Endodermal cell (in vitro differentiated cells): ENCODE results near the gene FURIN. TPM values are rescaled to one million over a fixed set of nuclear protein-coding genes. Genes with fewer than 3 reads are reported as not detected.

Experiments
- DNase-seq: peaks from one replicate; pipeline ENCODE4 v3.0.0-alpha.2; 2017
- H3K27ac ChIP-seq: 2 replicates; pipeline ENCODE4 v1.5.1; 2013; ENCODE audit warnings: mild to moderate bottlenecking, low read depth, low read length, moderate library complexity
- H3K27me3 ChIP-seq: 2 replicates; pipeline ENCODE4 v1.6.1; 2013; ENCODE audit warnings: mild to moderate bottlenecking, low read length, moderate library complexity; ENCODE audit not compliant: insufficient read depth, control insufficient read depth, poor library complexity, severe bottlenecking
- H3K36me3 ChIP-seq: 2 replicates; pipeline ENCODE4 v1.7.0; 2013; ENCODE audit warnings: mild to moderate bottlenecking, low read length, moderate library complexity; ENCODE audit not compliant: control insufficient read depth, insufficient read depth
- H3K4me1 ChIP-seq: one replicate; pipeline ENCODE4 v1.7.0; 2013; ENCODE audit warnings: low read length; ENCODE audit not compliant: control insufficient read depth, insufficient read depth
- H3K4me3 ChIP-seq: 2 replicates; pipeline ENCODE4 v1.5.1; 2013; ENCODE audit warnings: mild to moderate bottlenecking, low read length, moderate library complexity
- H3K9ac ChIP-seq: 2 replicates; pipeline ENCODE4 v1.6.1; 2013; ENCODE audit warnings: mild to moderate bottlenecking, low read length, moderate library complexity; ENCODE audit not compliant: poor library complexity, severe bottlenecking; ENCODE audit errors: extremely low read depth
- H3K9me3 ChIP-seq: 2 replicates; pipeline ENCODE4 v1.6.1; 2013; ENCODE audit warnings: mild to moderate bottlenecking, low read length, moderate library complexity; ENCODE audit not compliant: control insufficient read depth
- H3K27ac Mint-ChIP-seq: 2 replicates; pipeline ENCODE4 v1.8.0; 2020; ENCODE audit warnings: mixed read lengths
- H3K27me3 Mint-ChIP-seq: 2 replicates; pipeline ENCODE4 v1.8.0; 2021; ENCODE audit warnings: mild to moderate bottlenecking, mixed read lengths; ENCODE audit not compliant: insufficient read depth
- H3K36me3 Mint-ChIP-seq: 2 replicates; pipeline ENCODE4 v1.8.0; 2020; ENCODE audit warnings: low read depth, mixed read lengths
- H3K4me1 Mint-ChIP-seq: 2 replicates; pipeline ENCODE4 v1.8.0; 2020; ENCODE audit warnings: mixed read lengths
- H3K4me3 Mint-ChIP-seq: 2 replicates; pipeline ENCODE4 v1.8.0; 2020; ENCODE audit warnings: mild to moderate bottlenecking, moderate library complexity, mixed read lengths
- H3K9me3 Mint-ChIP-seq: 2 replicates; pipeline ENCODE4 v1.8.0; 2020; ENCODE audit warnings: mild to moderate bottlenecking, mixed read lengths
- CTCF ChIP-seq: fragments of 200-600 bp; sonication (generic); conservative IDR thresholded peaks from 2 replicates; pipeline ENCODE4 v1.5.0; 2021; ENCODE audit warnings: antibody characterized with exemption, mild to moderate bottlenecking
- WGBS, 2 experiments: methylation state at CpG; one replicate each; pipeline versions ENCODE4 v1.1.5 to v1.1.7; 2013; ENCODE audit warnings: missing lambda C conversion rate in 2 of 2, mixed read lengths in 1 of 2; ENCODE audit not compliant: insufficient coverage in 1 of 2, insufficient read length in 1 of 2; 5-methylcytosine and 5-hydroxymethylcytosine counted together
- total RNA-seq, 2 donors: library from RNA; stranded (reverse); fragmentation: NEBNext Ultra II Directional in 1 of 2; extraction: Animal tissue kit (Norgen Biotek cat#: 25700) in 1 of 2; gene quantifications; 2 replicates in 1 of 2; 3 replicates in 1 of 2; pipeline ENCODE4 v1.2.1, GENCODE V29; 2021

The FURIN gene
- total RNA-seq, 2 donors from 2014 or later = 96.3 to 108 TPM

DNA sequence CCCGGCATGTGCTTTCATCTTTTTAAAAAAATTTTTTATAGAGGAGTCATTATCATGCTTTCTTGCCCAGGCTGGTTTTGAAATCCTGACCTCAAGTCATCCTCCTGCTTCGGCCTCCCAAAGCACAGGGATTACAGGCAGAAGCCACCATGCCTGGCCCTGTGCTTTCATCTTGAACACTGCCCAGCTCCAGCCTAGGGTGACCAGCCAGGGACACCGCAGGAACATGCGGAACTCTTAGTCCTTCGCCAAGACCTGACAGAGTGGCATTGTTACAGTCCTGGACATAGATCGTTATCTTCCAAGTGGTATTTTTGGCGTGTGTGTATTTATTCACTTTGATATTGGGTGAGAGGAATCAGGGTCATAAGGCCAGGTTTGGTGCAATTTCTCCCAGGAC lies 7.9 kb upstream of the FURIN start:
- Histone ChIP-seq H3K4me1 (peaks cover 5% of the 10 kb centered on the region), H3K9me3 (no peaks in the 10 kb centered on the region), H3K9ac (no peak overlapping the region), H3K27me3 (no peaks in the 10 kb centered on the region), H3K4me3 (no peak overlapping the region), H3K27ac (no peak overlapping the region), H3K36me3 (no peaks in the 10 kb centered on the region)
- 98 to 100% methylated on average over 7 of the region's 7 CpGs for WGBS, 2 experiments
- Mint-ChIP-seq H3K4me1 (peaks cover 13% of the 10 kb centered on the region), H3K4me3 (no peak overlapping the region), H3K27me3 (no peaks in the 10 kb centered on the region), H3K9me3 (no peaks in the 10 kb centered on the region), H3K27ac (no peak overlapping the region), H3K36me3 (no peaks in the 10 kb centered on the region)
- no peak for TF ChIP-seq CTCF
- no peak for DNase-seq

- DNase-seq = no peak
- H3K36me3 Mint-ChIP-seq = no peaks in the 10 kb centered on the region
- Histone ChIP-seq H3K4me3 (no peak overlapping the region), H3K36me3 (no peaks in the 10 kb centered on the region), H3K27ac (no peak overlapping the region), H3K9ac (no peak overlapping the region), H3K4me1 (peaks cover 6% of the 10 kb centered on the region), H3K9me3 (no peaks in the 10 kb centered on the region), H3K27me3 (no peaks in the 10 kb centered on the region)
- H3K27ac Mint-ChIP-seq = no peak overlapping the region
- H3K4me1 Mint-ChIP-seq = peaks cover 18% of the 10 kb centered on the region
- WGBS, 2 experiments = 96 to 99% methylated on average over 12 to 14 of the region's 14 CpGs
- no peak overlapping the region for H3K4me3 Mint-ChIP-seq
- H3K27me3 Mint-ChIP-seq = no peaks in the 10 kb centered on the region
- TF ChIP-seq CTCF = no peak
- H3K9me3 Mint-ChIP-seq = no peaks in the 10 kb centered on the region
These were observed 7.3 kb upstream of the FURIN start for GRCh38 chr15:90860942-90861675.

DNA sequence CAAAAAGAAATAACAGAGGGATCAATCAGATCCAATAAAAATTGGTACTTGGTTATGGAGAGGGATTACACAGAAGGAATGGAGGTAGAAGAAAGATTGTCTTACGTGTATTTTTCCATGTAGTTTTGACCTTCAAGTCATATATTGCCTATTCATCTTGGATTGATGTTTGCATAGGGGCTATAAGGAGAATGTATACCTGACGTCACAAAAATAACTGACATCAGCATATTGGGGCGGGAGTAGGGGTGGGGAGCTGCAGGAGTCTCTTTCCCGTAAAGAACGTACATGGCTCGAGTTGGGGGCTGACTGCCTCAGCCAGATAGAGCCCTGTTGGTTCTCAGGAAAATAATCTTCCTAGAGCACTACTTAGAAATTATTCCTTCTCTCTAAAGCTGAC lies 5.9 kb upstream of the FURIN start:
- no peaks in the 10 kb centered on the region for H3K27me3 Mint-ChIP-seq
- no peak overlapping the region for H3K4me3 ChIP-seq
- no peak overlapping the region for H3K27ac Mint-ChIP-seq
- no peak overlapping the region for H3K4me3 Mint-ChIP-seq
- H3K27me3 ChIP-seq = no peaks in the 10 kb centered on the region
- 97% methylated on average over 6 of the region's 6 CpGs for WGBS, 2 experiments
- H3K27ac ChIP-seq = no peak overlapping the region
- peaks cover 25% of the 10 kb centered on the region for H3K4me1 Mint-ChIP-seq
- H3K36me3 Mint-ChIP-seq = no peaks in the 10 kb centered on the region
- no peaks in the 10 kb centered on the region for H3K36me3 ChIP-seq
- no peaks in the 10 kb centered on the region for H3K9me3 Mint-ChIP-seq
- no peak for TF ChIP-seq CTCF
- no peaks in the 10 kb centered on the region for H3K9me3 ChIP-seq
- no peak overlapping the region for H3K9ac ChIP-seq
- H3K4me1 ChIP-seq = peaks cover 9% of the 10 kb centered on the region
- no peak for DNase-seq
